ENCODE data around the gene PPM1L. TPM values are rescaled to one million over a fixed set of nuclear protein-coding genes. Genes with fewer than 3 reads are reported as not detected.

PPM1L gene
- polyA plus RNA-seq, 1 donor (not counting 4 experiments of a cell fraction or from before 2014, with no cell fraction given): 0.58 TPM

- dilution Hi-C loops (cut with MboI; ENCODE audit: extremely low pct_ligation_motif_present, low sequenced_read_pairs): no loop called here
- TF ChIP-seq EZH2 (IDR thresholded peaks at IDR 0.05; ENCODE audit: low read length) (no peak), CTCF (optimal IDR thresholded peaks at IDR 0.05 in 1 of 3, IDR thresholded peaks at IDR 0.05 in 1 of 3, conservative IDR thresholded peaks at IDR 0.05 in 1 of 3; ENCODE audit: extremely low read depth in 1 of 3, insufficient read depth in 2 of 3, low read length in 3 of 3) (no peak)
- DNase-seq (ENCODE audit: low read depth, low spot score) (no peak), FAIRE-seq (no peak)
- Histone ChIP-seq H3K4me2 (ENCODE audit: control insufficient read depth, extremely low read depth, insufficient read depth, low read depth, low read length) (no peak overlapping the region), H3K27ac (ENCODE audit: control insufficient read depth, insufficient read depth, low read length) (no peak overlapping the region), H3K4me1 (ENCODE audit: control insufficient read depth, extremely low read depth, insufficient read depth, low read length) (peaks cover 15% of the 10 kb centered on the region), H3K9me3 (ENCODE audit: control insufficient read depth, low read depth, low read length) (no peaks in the 10 kb centered on the region), H4K20me1 (ENCODE audit: control insufficient read depth, extremely low read depth, insufficient read depth, low read length) (no peaks in the 10 kb centered on the region), H3K9me1 (ENCODE audit: control insufficient read depth, extremely low read depth, insufficient read depth, low read length) (no peaks in the 10 kb centered on the region), H2AFZ (ENCODE audit: control insufficient read depth, low read length) (no peak overlapping the region), H3K27me3 (ENCODE audit: control insufficient read depth, extremely low read depth, insufficient read depth, low read length) (no peaks in the 10 kb centered on the region), H3K4me3 (ENCODE audit: control insufficient read depth in 2 of 3, extremely low read depth in 1 of 3, insufficient read depth in 2 of 3, low read depth in 1 of 3, low read length in 3 of 3) (no peak overlapping the region), H3K9ac (ENCODE audit: control insufficient read depth, extremely low read depth, insufficient read depth, low read length) (no peak overlapping the region), H3K79me2 (ENCODE audit: control insufficient read depth, insufficient read depth, low read length) (no peaks in the 10 kb centered on the region), H3K36me3 (ENCODE audit: control insufficient read depth in 2 of 2, extremely low read depth in 1 of 2, insufficient read depth in 2 of 2, low read length in 2 of 2) (no peaks in the 10 kb centered on the region)
These were observed 311.3 kb downstream of the PPM1L start for GRCh38 chr3:161067335-161067734.

DNA sequence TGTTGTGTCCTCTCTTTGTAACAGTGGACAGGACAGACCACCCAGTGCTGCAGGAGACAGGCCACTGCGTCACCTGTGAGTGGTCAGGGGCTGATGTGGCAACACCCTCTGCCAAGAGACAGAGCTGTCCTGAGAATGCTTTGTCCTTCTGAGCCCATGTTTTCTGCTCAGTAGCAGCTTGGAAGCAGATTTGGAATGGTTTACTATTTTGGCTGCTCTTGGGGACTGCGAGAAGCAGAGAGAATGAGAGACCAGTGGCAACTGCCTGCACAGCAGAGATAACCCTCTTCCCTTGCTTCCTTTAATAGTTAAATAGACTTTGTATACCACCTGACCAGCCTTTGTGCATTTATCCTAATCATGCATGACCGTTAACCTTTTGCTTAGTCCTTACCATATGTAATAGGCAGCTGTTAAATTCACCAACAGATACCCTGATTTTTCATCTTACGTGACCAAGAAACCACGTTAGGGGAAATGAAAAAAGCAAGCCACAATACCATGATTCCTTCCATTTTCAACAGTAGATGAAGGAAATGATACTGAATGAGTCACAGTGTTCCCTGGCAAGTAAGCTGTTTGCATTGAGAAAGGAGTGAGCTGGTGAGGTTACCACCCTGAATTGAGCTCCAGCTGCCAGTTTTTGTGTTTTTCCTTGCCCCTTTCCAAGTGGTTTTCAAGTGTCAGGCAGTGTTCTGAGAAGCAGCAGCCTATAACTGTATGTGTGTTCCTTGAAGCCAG is 313.6 kb downstream of the PPM1L start:
- no peaks in the 10 kb centered on the region for H3K27me3 ChIP-seq (ENCODE audit: control insufficient read depth, extremely low read depth, insufficient read depth, low read length)
- no peak overlapping the region for H3K4me3 ChIP-seq (ENCODE audit: control insufficient read depth in 2 of 3, extremely low read depth in 1 of 3, insufficient read depth in 2 of 3, low read depth in 1 of 3, low read length in 3 of 3)
- dilution Hi-C loops (cut with MboI; ENCODE audit: extremely low pct_ligation_motif_present, low sequenced_read_pairs): no loop called here
- H3K9ac ChIP-seq (ENCODE audit: control insufficient read depth, extremely low read depth, insufficient read depth, low read length): no peak overlapping the region
- H3K4me1 ChIP-seq (ENCODE audit: control insufficient read depth, extremely low read depth, insufficient read depth, low read length): peaks cover 15% of the 10 kb centered on the region
- no peaks in the 10 kb centered on the region for H4K20me1 ChIP-seq (ENCODE audit: control insufficient read depth, extremely low read depth, insufficient read depth, low read length)
- no peaks in the 10 kb centered on the region for H3K36me3 ChIP-seq (ENCODE audit: control insufficient read depth in 2 of 2, extremely low read depth in 1 of 2, insufficient read depth in 2 of 2, low read length in 2 of 2)
- peak; percentile 95 for FAIRE-seq
- peak; percentile 7 for DNase-seq (ENCODE audit: low read depth, low spot score)
- no peaks in the 10 kb centered on the region for H3K9me3 ChIP-seq (ENCODE audit: control insufficient read depth, low read depth, low read length)
- H3K79me2 ChIP-seq (ENCODE audit: control insufficient read depth, insufficient read depth, low read length): no peaks in the 10 kb centered on the region
- H3K9me1 ChIP-seq (ENCODE audit: control insufficient read depth, extremely low read depth, insufficient read depth, low read length): no peaks in the 10 kb centered on the region
- H2AFZ ChIP-seq (ENCODE audit: control insufficient read depth, low read length): peak overlapping the region; percentile 32
- no peak for TF ChIP-seq EZH2 (IDR thresholded peaks at IDR 0.05; ENCODE audit: low read length)
- no peak for TF ChIP-seq CTCF (optimal IDR thresholded peaks at IDR 0.05 in 1 of 3, IDR thresholded peaks at IDR 0.05 in 1 of 3, conservative IDR thresholded peaks at IDR 0.05 in 1 of 3; ENCODE audit: extremely low read depth in 1 of 3, insufficient read depth in 2 of 3, low read length in 3 of 3)
- peak overlapping the region; percentile 1 for H3K27ac ChIP-seq (ENCODE audit: control insufficient read depth, insufficient read depth, low read length)
- peak overlapping the region; percentile 54 for H3K4me2 ChIP-seq (ENCODE audit: control insufficient read depth, extremely low read depth, insufficient read depth, low read depth, low read length)

Data from keratinocyte (primary cell).